DND-41 (cell line): ENCODE results near the gene CENPP.
A peak's percentile ranks its signal among the peaks of the same experiment; 100 is the strongest.

Experiments
- ATAC-seq: fragments of 200-7000 bp; cut with Tn5 transposase; 3 replicates; pipeline ENCODE4 v1.9.1; 2021; ENCODE audit warnings: low read depth; ENCODE audit not compliant: insufficient read depth
- DNase-seq: peaks from one replicate; pipeline ENCODE4 v3.0.0-alpha.2; 2020
- H2AFZ ChIP-seq: 2 replicates; pipeline ENCODE4 v1.6.0; 2012; ENCODE audit warnings: low read depth, low read length
- H3K27ac ChIP-seq: 2 replicates; pipeline ENCODE4 v1.5.1; 2012; ENCODE audit warnings: low read length, inconsistent platforms
- H3K27me3 ChIP-seq: fragments of 200-600 bp; sonication (generic); 2 replicates; pipeline ENCODE4 v1.6.0; 2012; ENCODE audit warnings: low read length, mild to moderate bottlenecking, inconsistent platforms; ENCODE audit not compliant: insufficient read depth, poor library complexity
- H3K36me3 ChIP-seq: 2 replicates; pipeline ENCODE4 v1.5.1; 2012; ENCODE audit warnings: low read length, inconsistent platforms; ENCODE audit not compliant: insufficient read depth
- H3K4me1 ChIP-seq: 2 replicates; pipeline ENCODE4 v1.5.1; 2012; ENCODE audit warnings: mild to moderate bottlenecking, low read length; ENCODE audit not compliant: insufficient read depth
- H3K4me2 ChIP-seq: 2 replicates; pipeline ENCODE4 v1.6.0; 2012; ENCODE audit warnings: mild to moderate bottlenecking, moderate library complexity, low read length, inconsistent platforms; ENCODE audit not compliant: insufficient read depth
- H3K4me3 ChIP-seq, 2 experiments: fragments of 200-600 bp in 1 of 2; shearing (Covaris generic) in 1 of 2; 2 replicates each; pipeline ENCODE4 v1.5.1; 2012 to 2016; ENCODE audit warnings: inconsistent platforms in 2 of 2, low read length in 2 of 2, mild to moderate bottlenecking in 2 of 2, low read depth in 1 of 2, moderate library complexity in 1 of 2
- H3K79me2 ChIP-seq: 2 replicates; pipeline ENCODE4 v1.6.0; 2012; ENCODE audit warnings: low read length, inconsistent platforms; ENCODE audit not compliant: insufficient read depth
- H3K9ac ChIP-seq: 2 replicates; pipeline ENCODE4 v1.6.0; 2012; ENCODE audit warnings: low read depth, mild to moderate bottlenecking, inconsistent platforms, low read length, moderate library complexity
- H3K9me3 ChIP-seq: 2 replicates; pipeline ENCODE4 v1.5.1; 2012; ENCODE audit warnings: low read length, moderate library complexity, mild to moderate bottlenecking, inconsistent platforms; ENCODE audit not compliant: insufficient read depth, severe bottlenecking
- H4K20me1 ChIP-seq: 2 replicates; pipeline ENCODE4 v1.6.0; 2012; ENCODE audit warnings: low read length; ENCODE audit not compliant: insufficient read depth
- EZH2 ChIP-seq: IDR thresholded peaks from 3 replicates; pipeline ENCODE4 v1.6.1; 2012; ENCODE audit warnings: borderline replicate concordance, low read depth, mild to moderate bottlenecking, moderate library complexity, low read length, inconsistent platforms; ENCODE audit not compliant: severe bottlenecking
- TF ChIP-seq, protein P1 (sequence below): IDR thresholded peaks from 2 replicates; pipeline ENCODE4 v1.5.1; 2012; ENCODE audit warnings: borderline replicate concordance, low read length, moderate library complexity, mild to moderate bottlenecking; ENCODE audit not compliant: poor library complexity, severe bottlenecking; ENCODE audit errors: extremely low read depth

CENPP gene

DNA sequence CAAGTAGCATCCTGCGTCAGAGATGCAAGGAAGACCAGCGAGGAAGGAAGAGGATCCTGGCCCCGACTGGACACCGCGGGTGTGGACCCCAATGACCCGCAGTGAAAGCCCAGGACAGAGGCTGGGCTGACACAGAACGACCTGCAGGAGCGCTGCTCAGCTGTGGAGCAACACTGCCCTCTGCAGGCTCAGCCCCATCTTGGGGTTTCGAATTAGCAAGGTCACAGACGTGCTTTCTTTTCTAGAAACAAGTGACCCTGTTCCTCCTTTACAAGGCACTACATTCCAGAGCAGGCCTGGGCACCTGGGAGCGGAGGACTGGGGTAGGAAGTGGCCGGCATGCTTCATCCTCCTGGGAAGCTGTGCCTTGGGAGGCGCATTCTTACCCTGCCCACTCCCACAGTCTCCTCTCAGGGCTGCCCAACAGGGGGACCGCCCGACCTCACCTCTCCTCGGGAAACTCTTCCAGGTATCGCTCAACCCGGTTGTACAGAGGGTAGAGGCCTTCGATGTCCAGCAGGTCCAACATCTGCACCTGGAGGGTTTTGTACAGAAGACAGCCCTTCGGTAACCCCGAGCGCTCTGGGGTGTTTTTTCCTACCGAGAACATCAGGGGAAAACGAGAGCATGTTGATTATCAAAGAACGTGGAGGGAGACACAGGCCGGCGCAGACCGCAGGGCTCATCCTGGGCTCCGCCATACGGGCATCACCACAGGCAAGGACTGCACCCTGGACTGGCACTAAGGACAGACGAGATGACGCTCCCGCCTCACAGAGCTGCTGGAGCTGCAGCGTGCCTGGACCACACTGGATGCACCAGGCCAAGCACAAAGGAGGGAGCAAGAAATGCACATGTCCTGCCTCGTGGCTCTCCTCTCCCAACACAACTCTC, 309.2 kb downstream of the CENPP start:
- peaks cover 74% of the 10 kb centered on the region for H3K36me3 ChIP-seq
- no peak overlapping the region for H3K4me2 ChIP-seq
- H4K20me1 ChIP-seq: no peaks in the 10 kb centered on the region
- DNase-seq (peak; percentile 60), ATAC-seq (peak; percentile 80)
- no peaks in the 10 kb centered on the region for H3K4me1 ChIP-seq
- H3K27me3 ChIP-seq: no peaks in the 10 kb centered on the region
- no peak overlapping the region for H3K9ac ChIP-seq
- H3K4me3 ChIP-seq: no peak overlapping the region
- no peak overlapping the region for H2AFZ ChIP-seq
- no peaks in the 10 kb centered on the region for H3K9me3 ChIP-seq
- no peak overlapping the region for H3K27ac ChIP-seq
- no peak for TF ChIP-seq EZH2
- TF ChIP-seq, protein P1, sequence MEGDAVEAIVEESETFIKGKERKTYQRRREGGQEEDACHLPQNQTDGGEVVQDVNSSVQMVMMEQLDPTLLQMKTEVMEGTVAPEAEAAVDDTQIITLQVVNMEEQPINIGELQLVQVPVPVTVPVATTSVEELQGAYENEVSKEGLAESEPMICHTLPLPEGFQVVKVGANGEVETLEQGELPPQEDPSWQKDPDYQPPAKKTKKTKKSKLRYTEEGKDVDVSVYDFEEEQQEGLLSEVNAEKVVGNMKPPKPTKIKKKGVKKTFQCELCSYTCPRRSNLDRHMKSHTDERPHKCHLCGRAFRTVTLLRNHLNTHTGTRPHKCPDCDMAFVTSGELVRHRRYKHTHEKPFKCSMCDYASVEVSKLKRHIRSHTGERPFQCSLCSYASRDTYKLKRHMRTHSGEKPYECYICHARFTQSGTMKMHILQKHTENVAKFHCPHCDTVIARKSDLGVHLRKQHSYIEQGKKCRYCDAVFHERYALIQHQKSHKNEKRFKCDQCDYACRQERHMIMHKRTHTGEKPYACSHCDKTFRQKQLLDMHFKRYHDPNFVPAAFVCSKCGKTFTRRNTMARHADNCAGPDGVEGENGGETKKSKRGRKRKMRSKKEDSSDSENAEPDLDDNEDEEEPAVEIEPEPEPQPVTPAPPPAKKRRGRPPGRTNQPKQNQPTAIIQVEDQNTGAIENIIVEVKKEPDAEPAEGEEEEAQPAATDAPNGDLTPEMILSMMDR: peak; percentile 83
- H3K79me2 ChIP-seq: no peaks in the 10 kb centered on the region

DNA sequence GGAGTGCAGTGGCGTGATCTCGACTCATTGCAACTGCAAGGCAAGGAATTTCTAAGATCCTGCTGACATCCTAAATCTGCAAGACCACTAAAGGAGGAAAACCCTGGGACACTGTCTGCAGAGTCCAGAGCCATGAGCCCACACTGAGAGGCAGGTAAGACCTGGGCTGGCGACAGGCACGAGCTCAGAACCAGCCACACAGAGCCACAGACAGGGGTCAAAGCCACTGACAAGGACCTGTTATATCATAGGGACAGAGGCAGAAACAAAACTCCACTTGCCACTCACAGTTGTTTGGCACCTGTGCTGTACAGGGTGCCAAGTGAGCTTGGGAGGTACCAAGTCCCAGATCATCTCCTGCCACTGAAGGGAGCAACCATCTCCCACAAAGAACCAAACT, 310.0 kb downstream of the CENPP start:
- Histone ChIP-seq H3K27me3 (no peaks in the 10 kb centered on the region), H2AFZ (no peak overlapping the region), H4K20me1 (0 out of 2 replicates have a peak, but pooled peaks cover 1% of the 10 kb centered on the region), H3K27ac (no peak overlapping the region), H3K4me1 (no peaks in the 10 kb centered on the region), H3K9me3 (no peaks in the 10 kb centered on the region), H3K79me2 (no peaks in the 10 kb centered on the region), H3K36me3 (peaks cover 80% of the 10 kb centered on the region), H3K4me3 (no peak overlapping the region), H3K9ac (no peak overlapping the region), H3K4me2 (no peak overlapping the region)
- DNase-seq: no peak
- no peak for ATAC-seq
- TF ChIP-seq, protein P1: no peak
- TF ChIP-seq EZH2: no peak

DNA sequence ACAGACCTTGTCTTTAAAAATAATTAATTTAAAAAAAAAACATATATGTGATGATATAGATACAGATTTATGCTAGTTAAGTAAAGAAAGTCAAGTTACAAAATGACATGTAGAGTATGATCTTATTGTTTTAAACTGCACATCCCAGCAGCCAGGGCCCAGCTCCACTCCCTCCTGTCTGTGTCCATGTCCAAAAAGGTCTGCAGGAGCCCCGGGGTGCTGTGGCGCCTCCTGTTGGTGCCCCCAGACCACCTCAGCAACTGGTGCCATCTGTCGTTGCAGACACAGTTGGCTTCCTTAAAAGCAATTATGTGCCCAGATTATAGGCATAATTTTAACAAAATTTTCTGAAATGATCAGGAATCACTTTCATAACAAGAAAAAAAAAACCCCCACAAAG, 310.9 kb downstream of the CENPP start:
- Histone ChIP-seq H2AFZ (no peak overlapping the region), H3K9ac (no peak overlapping the region), H3K27ac (no peak overlapping the region), H3K27me3 (no peaks in the 10 kb centered on the region), H3K79me2 (no peaks in the 10 kb centered on the region), H4K20me1 (0 out of 2 replicates have a peak, but pooled peaks cover 7% of the 10 kb centered on the region), H3K4me3 (no peak overlapping the region), H3K4me2 (no peak overlapping the region), H3K9me3 (no peaks in the 10 kb centered on the region), H3K36me3 (peaks cover 85% of the 10 kb centered on the region), H3K4me1 (no peaks in the 10 kb centered on the region)
- ATAC-seq (no peak), DNase-seq (no peak)
- TF ChIP-seq, protein P1: peak; percentile 16
- no peak for TF ChIP-seq EZH2
